BE2C (cell line): ENCODE measurements around the gene KCNJ10.

ENCODE experiments used
- DNase-seq: peaks from one replicate; pipeline ENCODE4 v3.0.0-alpha.2; 2020
- H3K27me3 ChIP-seq: fragments of 250-450 bp; sonication (Bioruptor Pico); 2 replicates; pipeline ENCODE4 v1.5.1; 2020; ENCODE audit warnings: mild to moderate bottlenecking
- H3K36me3 ChIP-seq: fragments of 250-450 bp; sonication (Bioruptor Pico); 2 replicates; pipeline ENCODE4 v1.5.1; 2020; ENCODE audit warnings: mild to moderate bottlenecking
- H3K4me1 ChIP-seq: fragments of 250-450 bp; sonication (Bioruptor Pico); 2 replicates; pipeline ENCODE4 v1.5.1; 2020
- H3K4me3 ChIP-seq: 2 replicates; pipeline ENCODE4 v1.5.1; 2011; ENCODE audit warnings: low read depth, low read length
- H3K9me3 ChIP-seq: fragments of 250-450 bp; sonication (Bioruptor Pico); 2 replicates; pipeline ENCODE4 v1.5.1; 2020
- CTCF ChIP-seq: IDR thresholded peaks from 2 replicates; pipeline ENCODE4 v1.5.1; 2012; ENCODE audit warnings: mild to moderate bottlenecking, low read depth, low read length

Gene KCNJ10

GRCh38 chr1:159960721-159961381 lies 109.1 kb downstream of the KCNJ10 start:
- TF ChIP-seq CTCF, result no peak
- no peak overlapping the region for H3K4me3 ChIP-seq

GRCh38 chr1:159959451-159959850 lies 110.5 kb downstream of the KCNJ10 start:
- Histone ChIP-seq H3K9me3 (no peaks in the 10 kb centered on the region; the same call in 1 of the 2 replicates), H3K4me3 (no peak overlapping the region), H3K4me1 (no peaks in the 10 kb centered on the region), H3K36me3 (no peaks in the 10 kb centered on the region), H3K27me3 (peaks cover 10% of the 10 kb centered on the region)
- no peak for TF ChIP-seq CTCF
- DNase-seq, result no peak

More at GRCh38 chr1:159960721-159961381, 109.1 kb downstream of the KCNJ10 start:
- H3K4me1 ChIP-seq, result no peaks in the 10 kb centered on the region
- no peak for DNase-seq
- no peaks in the 10 kb centered on the region for H3K36me3 ChIP-seq
- H3K27me3 ChIP-seq, result peaks cover 19% of the 10 kb centered on the region
- H3K9me3 ChIP-seq, result no peaks in the 10 kb centered on the region; the same call in 1 of the 2 replicates

- no peak for TF ChIP-seq CTCF
- Histone ChIP-seq H3K27me3 (peaks cover 5% of the 10 kb centered on the region; the same call in 1 of the 2 replicates), H3K4me3 (no peak overlapping the region), H3K36me3 (no peaks in the 10 kb centered on the region), H3K9me3 (no peaks in the 10 kb centered on the region), H3K4me1 (no peaks in the 10 kb centered on the region)
- DNase-seq, result no peak
Observed at GRCh38 chr1:159958719-159959380, 111.1 kb downstream of the KCNJ10 start.

- H3K9me3 ChIP-seq, result no peaks in the 10 kb centered on the region
- no peak overlapping the region for H3K4me3 ChIP-seq
- no peaks in the 10 kb centered on the region for H3K36me3 ChIP-seq
- H3K4me1 ChIP-seq, result no peaks in the 10 kb centered on the region
- TF ChIP-seq CTCF, result no peak
- no peak for DNase-seq
- H3K27me3 ChIP-seq, result no peaks in the 10 kb centered on the region
Observed at GRCh38 chr1:159957824-159958268, 112.1 kb downstream of the KCNJ10 start.

- TF ChIP-seq CTCF, result no peak
- H3K4me1 ChIP-seq, result no peaks in the 10 kb centered on the region
- no peak for DNase-seq
- no peak overlapping the region for H3K4me3 ChIP-seq
- no peaks in the 10 kb centered on the region for H3K36me3 ChIP-seq
- no peaks in the 10 kb centered on the region for H3K9me3 ChIP-seq
- no peaks in the 10 kb centered on the region for H3K27me3 ChIP-seq
Observed at GRCh38 chr1:159955456-159955855, 114.5 kb downstream of the KCNJ10 start.
